ENCODE results near the gene ZNF608. TPM values are rescaled to one million over a fixed set of nuclear protein-coding genes. Genes with fewer than 3 reads are reported as not detected.
A peak's percentile ranks its signal among the peaks of the same experiment; 100 is the strongest.

ZNF608 gene, protein sequence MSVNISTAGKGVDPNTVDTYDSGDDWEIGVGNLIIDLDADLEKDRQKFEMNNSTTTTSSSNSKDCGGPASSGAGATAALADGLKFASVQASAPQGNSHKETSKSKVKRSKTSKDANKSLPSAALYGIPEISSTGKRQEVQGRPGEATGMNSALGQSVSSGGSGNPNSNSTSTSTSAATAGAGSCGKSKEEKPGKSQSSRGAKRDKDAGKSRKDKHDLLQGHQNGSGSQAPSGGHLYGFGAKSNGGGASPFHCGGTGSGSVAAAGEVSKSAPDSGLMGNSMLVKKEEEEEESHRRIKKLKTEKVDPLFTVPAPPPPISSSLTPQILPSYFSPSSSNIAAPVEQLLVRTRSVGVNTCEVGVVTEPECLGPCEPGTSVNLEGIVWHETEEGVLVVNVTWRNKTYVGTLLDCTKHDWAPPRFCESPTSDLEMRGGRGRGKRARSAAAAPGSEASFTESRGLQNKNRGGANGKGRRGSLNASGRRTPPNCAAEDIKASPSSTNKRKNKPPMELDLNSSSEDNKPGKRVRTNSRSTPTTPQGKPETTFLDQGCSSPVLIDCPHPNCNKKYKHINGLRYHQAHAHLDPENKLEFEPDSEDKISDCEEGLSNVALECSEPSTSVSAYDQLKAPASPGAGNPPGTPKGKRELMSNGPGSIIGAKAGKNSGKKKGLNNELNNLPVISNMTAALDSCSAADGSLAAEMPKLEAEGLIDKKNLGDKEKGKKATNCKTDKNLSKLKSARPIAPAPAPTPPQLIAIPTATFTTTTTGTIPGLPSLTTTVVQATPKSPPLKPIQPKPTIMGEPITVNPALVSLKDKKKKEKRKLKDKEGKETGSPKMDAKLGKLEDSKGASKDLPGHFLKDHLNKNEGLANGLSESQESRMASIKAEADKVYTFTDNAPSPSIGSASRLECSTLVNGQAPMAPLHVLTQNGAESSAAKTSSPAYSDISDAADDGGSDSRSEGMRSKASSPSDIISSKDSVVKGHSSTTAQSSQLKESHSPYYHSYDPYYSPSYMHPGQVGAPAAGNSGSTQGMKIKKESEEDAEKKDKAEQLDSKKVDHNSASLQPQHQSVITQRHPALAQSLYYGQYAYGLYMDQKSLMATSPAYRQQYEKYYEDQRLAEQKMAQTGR (N-terminal part only)
- total RNA-seq: 9.3 TPM
- long read RNA-seq: 0 reads

DNA sequence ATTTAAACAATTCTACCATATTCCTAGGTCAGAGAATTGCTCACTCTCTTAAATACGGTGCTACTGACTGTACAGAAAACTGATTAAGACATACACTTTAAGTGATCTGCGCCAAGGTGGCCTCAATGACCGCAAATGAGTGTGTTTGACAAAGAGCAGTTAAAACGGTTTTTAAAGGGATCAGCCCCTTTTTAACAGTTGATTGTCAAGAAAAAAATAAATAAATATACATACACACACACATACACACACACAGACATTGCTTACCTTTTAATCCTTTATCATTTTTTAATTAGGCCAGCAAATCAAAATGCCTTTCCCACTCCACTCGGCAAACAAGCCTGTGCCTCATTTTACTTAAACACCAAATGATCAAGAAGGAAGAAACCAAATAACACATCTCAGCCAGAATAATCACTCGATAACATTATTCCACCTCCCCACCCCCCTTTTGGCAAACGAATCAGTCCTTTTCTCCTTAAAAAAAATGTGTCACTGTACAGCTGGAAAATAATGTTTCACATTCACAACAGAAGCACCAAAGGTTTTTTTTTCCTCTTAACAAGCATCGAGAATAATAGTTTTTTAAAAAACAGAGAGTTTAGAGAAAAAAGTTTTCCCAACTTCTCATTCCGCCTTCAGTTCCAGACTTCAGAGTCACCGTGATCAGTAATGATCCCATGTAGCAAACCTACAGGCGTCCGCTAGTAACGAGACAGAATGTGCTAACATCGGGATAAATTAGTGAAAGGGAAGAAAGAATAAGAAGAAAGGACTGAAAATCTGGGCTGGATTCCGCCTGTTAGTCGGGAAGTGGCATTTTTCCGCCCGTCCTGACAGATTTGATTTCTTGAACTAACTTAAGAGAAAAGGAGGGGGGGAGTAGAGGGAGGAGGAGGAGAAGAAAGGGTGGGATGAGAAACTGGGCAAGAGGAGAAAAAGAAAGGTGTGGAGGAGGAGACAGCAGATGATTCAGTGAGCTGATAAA is at the start of gene ZNF608:
Gene ZNF608 (minus strand): TSS at position 712 of the 988 bp plus-strand sequence. CDS start 1,650 bp downstream, outside the sequence.
- intact Hi-C loops (cut with DNase I): loop anchor here (1.0 to 10.0 kb wide), 5 partner anchors 39 to 211 kb away; no protein-coding TSS in a partner anchor
- no peak for DNase-seq (ENCODE audit: missing footprints)
- ATAC-seq: no peak

DNA sequence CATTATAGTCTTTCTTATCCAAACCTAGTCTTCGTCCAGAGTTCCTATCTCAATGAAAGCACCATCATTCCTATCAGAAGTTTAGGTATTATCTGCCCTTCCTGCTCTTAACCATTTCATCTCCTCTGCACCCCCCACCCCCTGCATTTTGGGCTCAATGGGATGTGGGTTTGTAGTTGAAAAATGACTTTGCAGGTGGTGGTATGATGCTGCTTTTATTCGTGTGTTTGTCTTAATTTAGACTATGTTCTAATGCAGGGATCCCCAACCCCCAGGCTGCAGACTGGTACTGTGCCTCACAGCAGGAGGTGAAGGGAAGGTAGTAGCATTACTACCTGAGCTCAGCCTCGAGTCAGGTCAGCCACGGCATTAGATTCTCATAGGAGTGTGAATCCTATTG is 49.4 kb upstream of the ZNF608 start:
- ATAC-seq (no peak), DNase-seq (ENCODE audit: missing footprints) (no peak)
- intact Hi-C loops (cut with DNase I): no loop called here

DNA sequence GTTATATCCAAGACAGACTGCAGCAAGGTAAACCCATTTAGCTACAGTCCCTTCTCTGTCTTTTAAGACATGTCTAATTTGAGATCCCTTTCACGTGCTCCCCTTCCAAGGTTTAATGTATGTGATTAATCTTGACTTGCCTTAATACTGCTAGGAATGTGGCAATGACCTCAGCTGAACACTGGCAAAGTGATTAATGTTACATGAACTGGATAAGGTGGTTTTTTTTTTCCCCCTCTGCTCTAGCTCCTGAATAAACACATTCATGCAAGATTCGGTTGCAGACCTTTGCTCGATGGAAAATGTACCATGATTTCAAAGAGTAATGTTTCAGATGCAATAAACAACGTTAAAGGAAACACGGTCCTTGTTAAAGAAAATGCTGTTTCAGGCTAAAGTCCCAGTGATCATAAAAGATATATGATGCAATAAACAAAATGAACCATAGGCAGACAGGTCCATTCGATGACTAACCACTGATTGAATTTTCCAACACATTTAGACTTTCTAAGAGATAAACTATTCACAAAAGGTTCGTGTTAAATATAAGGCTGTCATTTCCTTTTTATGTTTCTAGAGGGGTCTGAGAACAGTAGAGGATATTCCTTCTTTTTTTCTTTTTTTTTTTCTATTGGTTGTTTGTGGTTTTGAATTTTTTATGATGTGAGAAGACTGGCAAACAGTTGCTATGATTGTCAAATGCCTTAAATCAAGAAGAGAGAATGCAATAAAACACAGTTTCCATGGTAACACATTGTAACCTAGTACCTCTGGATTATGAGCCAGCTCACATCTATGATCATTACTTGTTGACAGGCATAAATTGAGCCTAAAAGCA is 44.7 kb upstream of the ZNF608 start:
- ATAC-seq (no peak), DNase-seq (ENCODE audit: missing footprints) (no peak)
- intact Hi-C loops (cut with DNase I): no loop called here

DNA sequence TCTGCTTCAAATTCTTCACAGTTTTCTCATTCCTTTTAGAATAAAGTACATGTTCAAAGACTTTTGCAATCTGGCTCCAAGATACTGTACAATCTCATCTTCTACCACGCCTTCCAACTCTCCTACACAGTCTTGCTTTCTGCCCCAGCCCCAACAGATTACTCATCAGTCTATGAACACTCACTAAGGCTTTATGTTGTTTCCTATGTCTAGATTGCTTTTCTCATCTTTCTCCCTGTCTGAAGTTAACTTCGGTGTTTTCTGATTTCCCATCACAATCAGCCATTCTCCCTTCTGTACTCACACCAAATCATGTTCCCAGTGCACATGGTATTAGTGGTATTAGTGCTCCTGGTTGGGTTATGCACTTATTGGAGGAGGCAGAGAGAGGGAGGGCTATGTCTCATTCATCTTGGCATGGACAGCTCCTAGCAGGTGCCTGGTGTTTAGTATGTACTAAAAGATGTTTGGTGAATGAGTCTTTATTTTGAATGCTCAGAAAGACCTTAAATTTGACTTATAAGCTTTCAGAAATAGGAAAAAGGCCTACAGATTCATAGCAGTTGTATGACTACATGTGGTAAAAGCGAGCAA is 44.0 kb upstream of the ZNF608 start:
- ATAC-seq: no peak
- intact Hi-C loops (cut with DNase I): no loop called here
- no peak for DNase-seq (ENCODE audit: missing footprints)

DNA sequence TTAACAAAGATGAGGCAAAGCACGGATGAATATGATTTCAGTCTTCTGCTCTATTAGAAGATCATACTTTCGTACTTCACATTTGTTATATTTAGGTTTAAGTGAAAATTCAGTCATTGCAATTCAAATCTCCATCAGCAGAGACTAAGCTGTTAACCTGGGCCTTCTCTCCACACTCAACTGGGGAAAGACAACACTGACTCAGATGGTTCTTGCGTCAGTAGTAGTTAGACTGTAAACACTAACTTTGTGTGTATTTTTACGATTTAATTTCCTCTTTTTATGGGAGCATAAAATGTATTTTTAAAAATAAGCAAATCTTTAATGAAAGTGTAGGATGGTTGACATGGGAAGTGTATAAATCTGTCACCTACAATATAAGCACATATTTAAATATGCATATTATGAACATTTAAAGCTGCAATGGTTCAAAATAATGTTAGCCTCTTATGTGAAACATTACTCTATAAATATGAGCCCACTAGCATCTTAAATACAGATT is 42.7 kb upstream of the ZNF608 start:
- ATAC-seq (no peak), DNase-seq (ENCODE audit: missing footprints) (no peak)
- intact Hi-C loops (cut with DNase I): no loop called here

DNA sequence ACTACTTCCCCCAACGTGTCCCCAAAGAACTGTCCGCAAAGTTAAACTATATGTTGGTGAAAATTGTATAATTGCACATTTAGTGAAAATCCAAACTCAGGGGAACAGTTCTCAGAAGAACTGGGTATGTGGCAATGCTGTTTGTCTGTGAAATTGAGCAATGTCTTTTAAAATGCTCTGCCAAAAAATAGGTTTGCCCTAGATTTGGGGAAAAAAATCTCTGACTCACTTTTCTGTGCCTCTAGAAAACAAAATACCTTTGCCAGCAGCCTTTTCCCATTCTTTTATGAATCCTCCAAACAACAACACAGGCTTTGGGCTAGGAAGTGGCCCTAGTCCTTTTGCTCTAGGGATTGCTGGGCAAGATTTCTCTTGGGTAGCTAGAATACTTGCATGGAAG is 37.4 kb upstream of the ZNF608 start:
- intact Hi-C loops (cut with DNase I): no loop called here
- DNase-seq (ENCODE audit: missing footprints): no peak
- ATAC-seq: peak; percentile 23

DNA sequence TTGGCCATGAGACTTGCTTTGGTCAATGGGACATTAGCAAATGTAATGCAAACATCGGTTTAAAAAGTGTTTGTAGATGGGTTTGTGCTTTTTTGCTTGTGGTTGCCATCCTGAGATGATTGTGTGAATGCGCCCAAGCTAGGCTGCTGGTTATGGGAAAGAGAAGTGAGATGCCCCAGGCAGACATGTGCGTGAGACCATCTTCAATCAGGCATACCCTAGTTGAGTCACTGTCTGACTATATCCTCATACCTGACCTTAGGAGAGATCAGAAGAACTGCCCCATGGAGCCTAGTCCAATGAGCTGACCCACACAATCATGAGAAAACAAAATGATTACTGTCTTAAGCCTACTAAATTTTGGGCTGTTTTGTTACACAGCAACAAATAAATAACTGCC is 36.8 kb upstream of the ZNF608 start:
- DNase-seq (ENCODE audit: missing footprints): no peak
- intact Hi-C loops (cut with DNase I): no loop called here
- ATAC-seq: no peak

DNA sequence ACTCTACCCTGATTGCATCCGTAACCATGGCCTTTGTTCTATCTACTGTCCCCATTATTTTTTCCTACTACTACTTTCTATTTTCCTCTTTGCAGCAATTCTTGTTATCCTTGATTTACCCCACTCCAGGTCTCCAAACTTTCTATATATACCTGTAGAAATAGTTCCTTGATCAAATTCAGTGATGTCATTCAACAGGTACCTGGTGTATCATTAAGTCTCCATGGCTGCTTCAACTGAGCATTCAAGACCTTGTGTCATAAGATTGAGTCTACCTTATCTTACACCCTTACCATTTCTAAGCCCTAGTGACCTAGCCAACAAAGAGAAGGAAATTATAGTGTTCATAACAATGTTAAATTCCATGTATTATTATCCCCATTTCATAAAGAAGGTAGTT is 35.8 kb upstream of the ZNF608 start:
- DNase-seq (ENCODE audit: missing footprints): no peak
- intact Hi-C loops (cut with DNase I): no loop called here
- ATAC-seq: no peak

DNA sequence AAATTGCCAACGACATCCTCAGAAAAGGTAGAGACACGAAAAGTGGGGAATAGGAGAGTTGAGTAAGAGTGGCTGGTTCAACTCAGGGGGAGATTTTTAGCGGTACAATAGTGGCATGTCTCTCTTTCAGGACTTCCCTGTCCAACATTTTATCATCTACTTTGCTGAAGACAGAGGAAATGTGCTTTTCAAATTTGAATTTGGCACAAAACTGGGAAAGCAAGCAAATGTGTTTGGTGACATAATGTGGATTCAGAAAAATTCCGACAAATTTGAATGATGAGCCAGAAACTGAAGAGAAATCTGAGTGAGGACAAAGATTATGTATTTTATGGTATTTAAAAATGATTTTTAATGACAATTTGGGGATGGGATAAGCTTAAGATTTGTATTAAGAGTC is 33.6 kb upstream of the ZNF608 start:
- DNase-seq (ENCODE audit: missing footprints) (no peak), ATAC-seq (no peak)
- intact Hi-C loops (cut with DNase I): no loop called here

DNA sequence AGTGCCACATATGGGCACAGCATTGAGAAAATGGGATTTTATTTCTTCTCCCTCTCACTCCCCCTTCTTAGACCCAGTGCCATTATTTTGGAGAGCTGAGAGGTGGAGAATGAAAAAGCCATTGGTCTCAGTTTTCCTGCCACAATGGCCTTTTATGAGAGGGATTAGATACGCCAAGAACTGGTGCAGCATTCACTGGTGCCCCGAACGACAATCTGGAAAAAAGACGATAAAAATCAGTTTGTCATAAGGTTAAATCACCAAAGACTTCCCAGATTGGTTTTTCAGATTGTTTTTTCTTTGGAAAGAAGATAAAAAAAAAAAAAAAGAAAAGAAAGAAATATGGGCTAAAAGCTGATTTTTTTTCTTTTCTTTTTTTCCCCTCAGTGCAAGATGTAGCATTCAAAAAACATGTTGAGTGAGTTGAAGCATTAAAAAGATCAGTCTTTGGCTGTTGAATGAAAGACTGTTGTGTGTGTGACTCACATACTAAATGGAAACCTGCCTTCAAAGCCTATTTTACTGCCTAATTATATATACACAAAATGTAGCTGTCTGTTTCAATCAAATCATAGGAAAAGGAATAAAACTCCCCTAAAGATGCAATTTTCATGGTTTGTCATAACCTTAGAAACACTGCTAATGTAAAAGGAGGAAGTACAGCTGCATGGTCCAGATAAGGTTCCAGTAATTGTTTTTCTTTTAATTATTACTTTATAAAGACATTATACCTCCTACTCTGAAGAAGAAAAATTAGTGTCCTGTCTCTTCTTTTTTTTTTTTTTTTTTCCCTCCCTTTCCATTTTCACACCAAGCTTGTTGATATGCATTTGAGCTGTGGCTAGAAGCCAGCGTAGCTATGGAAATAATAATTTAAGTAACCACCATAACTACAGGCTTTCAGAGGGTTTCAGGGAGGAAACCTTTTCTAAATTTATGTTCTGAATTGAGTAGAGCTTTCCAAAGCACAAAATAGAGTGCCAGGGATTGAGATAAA is 27.2 kb upstream of the ZNF608 start:
- intact Hi-C loops (cut with DNase I): no loop called here
- no peak for DNase-seq (ENCODE audit: missing footprints)
- ATAC-seq: no peak

DNA sequence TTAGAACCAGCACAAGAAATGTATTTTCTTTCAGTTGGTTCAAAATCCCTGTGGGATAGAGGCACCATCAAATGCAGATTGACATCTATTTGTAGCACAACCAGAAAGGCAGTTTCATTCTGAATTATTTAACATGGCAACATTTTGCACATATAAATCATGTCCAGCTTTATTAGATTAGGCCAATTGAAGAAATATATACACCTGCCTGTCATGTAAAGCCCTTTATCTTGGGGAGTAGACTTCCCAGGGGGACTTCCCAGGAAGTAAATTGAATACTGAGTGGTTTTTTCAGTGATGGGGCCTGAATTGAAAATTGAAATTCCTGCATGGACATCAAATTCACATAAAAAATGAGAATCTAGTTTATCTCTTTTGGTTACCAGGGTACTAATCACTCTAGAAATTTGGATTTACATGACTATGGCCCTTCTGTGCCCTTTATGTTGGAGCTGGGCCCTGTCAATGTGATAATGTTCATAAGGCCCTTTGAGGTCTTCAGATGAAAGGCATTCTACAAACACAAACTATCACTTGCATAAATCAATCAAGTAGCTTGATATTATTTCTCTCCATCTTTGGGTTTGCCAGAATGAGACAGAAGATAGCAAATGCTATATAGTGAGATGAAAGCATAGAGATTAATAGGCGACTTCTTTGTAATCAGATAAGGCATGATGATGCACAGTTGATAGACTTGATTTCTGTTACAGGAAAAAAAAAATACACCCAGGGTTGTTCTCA is 26.2 kb upstream of the ZNF608 start:
- no peak for ATAC-seq

DNA sequence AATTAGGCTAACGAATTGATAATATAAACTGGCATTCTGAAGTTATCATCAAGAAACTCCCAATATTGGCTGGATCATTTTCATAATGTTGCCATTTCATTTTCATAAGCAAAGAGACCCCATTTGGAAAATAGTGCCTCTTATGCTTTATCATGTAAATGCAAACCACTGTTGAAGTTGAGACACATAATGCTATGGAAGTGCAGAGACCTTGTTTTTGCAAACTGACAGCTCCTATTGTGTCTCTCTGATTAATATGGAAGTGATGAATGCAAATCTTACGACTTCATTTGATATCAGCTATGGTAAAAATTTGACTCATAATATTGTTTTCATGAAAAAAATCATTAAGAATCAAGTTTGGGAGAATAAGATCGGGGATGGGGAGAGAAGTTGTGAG is 25.3 kb upstream of the ZNF608 start:
- DNase-seq (ENCODE audit: missing footprints): no peak
- ATAC-seq: no peak
- intact Hi-C loops (cut with DNase I): no loop called here

More for the DNA sequence above, 26.2 kb upstream of the ZNF608 start:
- intact Hi-C loops (cut with DNase I): no loop called here
- no peak for DNase-seq (ENCODE audit: missing footprints)

DNA sequence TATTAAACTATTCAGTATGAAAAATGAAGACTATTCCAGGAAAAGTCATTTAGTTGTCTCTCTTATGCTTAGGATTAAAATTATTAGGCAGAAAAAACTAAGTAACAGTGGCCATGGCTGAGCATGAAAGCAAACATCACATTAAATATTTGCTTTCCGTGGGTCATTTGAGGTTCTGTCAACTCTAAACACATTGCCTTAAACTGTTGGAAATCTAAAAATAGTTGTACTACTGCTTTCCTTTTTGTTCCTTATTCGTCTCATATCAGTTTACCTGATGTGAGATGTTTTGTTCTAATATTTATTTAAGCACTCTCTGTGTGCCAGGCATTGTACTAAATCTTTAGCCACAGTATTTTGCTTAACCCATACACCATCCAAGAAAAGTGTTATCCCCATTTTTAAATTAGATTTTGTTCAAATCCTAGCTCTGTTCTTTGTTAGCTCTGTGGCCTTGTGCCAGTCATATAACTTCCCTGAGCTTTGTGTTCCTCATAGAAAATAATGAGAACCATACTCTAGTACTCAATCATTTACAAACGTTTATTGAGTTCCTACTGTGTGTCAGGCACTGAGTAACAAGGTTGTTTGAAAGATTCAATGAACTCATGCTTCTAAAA is 18.7 kb upstream of the ZNF608 start:
- intact Hi-C loops (cut with DNase I): no loop called here
- DNase-seq (ENCODE audit: missing footprints) (no peak), ATAC-seq (no peak)

DNA sequence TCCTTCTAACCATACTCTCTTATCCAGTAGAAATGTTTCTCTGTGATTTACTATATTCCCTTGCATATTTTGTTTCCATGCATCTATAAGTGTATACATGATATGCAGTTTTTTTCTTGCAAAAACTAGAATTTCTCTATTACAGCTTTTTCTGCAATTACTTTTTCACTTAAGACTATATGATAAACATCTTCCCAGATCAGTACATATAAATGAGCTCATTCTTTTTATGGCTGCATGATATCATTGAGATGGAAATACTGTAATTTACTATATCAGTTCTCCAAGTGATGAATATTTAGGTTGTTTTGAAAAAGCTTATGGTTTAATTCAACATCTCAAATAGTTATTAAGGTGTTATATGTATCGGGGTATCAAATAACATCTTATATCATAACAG is 18.1 kb upstream of the ZNF608 start:
- DNase-seq (ENCODE audit: missing footprints) (no peak), ATAC-seq (no peak)
- intact Hi-C loops (cut with DNase I): no loop called here

DNA sequence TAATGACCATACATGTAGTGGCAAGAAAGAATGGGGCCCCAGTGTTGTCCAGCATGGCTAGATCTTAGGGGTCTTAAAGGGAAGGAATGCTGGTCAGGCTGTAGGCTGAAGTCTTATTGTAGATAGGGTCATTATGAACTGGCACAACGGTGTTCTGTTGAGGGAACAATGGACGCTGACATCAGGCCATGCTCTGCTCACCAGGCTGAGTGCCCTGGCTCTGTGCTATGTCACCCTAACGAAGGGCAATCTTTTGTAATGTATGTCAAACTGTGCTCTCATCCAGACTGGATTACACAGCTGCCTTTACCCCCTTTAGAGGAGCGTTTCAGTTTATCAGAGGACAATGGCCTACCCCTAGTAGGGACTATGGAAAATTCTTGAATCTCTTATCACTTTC is 14.6 kb upstream of the ZNF608 start:
- no peak for DNase-seq (ENCODE audit: missing footprints)
- intact Hi-C loops (cut with DNase I): no loop called here
- no peak for ATAC-seq
